ENCODE measurements around the gene ATRNL1.

Gene ATRNL1

DNA sequence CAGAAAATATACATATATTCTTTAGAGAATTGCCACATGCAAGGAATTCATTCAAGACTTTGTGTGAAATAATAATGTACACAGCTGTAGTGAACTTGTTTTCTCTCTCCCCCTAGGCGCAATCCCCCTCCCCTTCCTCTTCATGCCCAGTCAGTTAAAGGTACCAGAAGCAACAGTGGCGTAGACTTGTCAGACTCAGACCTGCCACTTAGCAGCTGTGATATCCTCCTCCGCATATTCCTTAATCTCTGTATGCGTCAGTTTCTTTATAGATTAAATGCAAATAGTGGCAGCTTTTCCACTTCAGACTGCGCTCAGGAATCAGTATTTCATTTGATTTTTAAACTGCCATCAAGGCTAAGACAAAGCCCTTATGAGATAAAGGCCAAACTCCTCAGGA, 815.9 kb downstream of the ATRNL1 start:
- no peak for DNase-seq (ENCODE audit: low read depth)

DNA sequence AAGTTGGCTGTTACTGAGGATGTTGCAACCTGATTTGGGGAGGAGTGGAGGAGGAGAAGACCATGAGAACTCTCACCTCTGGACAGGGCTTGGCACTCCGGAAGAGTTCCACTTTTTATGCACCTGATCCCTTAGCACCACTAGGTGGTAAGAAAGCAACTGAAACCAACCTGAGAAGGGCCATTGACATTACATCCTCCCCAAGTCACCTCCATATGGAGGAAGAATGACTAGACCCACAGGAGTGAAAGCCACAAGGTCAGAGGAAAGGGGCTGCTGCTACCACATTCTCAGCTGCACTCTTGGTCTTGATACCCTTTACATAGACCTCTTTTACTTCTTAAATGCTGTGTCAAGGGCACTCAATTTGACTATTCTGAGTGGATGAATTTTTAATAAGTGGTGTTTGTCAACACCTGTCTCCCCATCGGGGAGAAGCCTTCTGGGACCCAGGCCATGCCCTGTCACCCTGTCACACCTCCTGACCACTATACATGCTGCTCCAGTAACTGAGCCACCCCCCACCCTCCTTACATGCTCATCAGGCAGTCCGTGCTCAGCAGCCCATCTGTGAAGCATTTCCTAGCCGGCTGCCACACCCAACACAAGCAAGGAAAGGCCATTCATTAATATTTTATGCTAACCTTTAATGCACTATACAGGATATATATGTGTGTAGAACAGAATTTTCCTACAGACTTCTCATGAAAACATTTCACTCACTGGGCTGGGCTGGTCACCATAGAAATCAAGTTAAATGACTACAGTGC, 817.0 kb downstream of the ATRNL1 start:
- DNase-seq (ENCODE audit: low read depth) = no peak

- DNase-seq (ENCODE audit: low read depth) = no peak
Measured at GRCh38 chr10:115914475-115914874, 821.3 kb downstream of the ATRNL1 start.

DNA sequence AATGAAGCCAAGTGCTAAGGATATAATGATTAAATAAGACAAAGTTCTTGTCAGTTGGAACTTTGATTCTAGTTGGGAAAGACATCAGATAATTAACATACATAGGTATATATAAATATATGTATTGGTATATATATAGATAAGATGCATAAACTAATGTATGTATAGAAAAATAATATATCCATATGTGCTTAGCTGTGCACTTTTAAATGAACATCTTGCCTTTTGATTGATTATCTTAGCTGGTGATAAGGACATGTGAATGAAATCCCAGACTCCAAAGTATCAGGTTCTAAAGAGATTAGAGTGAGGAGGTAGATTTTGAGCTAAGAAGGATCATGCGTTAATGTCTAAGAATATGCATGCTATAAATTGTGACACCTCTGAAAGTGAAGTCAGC, 822.3 kb downstream of the ATRNL1 start:
- DNase-seq (ENCODE audit: low read depth) = no peak

DNA sequence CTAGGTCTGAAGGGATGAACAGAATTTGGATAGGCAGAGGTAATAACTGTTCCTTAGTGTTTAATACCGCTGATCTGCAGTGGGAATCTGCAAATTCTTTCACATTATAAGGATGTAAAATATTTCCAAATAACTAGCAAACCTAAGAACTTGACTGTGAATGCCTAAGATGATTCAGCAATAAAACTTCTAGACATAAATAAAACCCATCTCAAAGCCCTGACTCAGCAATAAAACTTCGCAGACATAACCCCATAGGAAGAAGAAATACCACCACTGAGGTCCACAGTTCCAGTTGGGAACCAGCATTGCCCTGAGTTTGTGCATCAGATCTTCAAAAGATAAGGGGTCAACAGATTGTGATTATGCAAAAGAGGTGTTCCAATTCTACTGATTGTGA, 825.6 kb downstream of the ATRNL1 start:
- DNase-seq (ENCODE audit: low read depth) = no peak

- DNase-seq (ENCODE audit: low read depth) = no peak
Measured at GRCh38 chr10:115921795-115922194, 828.6 kb downstream of the ATRNL1 start.

DNA sequence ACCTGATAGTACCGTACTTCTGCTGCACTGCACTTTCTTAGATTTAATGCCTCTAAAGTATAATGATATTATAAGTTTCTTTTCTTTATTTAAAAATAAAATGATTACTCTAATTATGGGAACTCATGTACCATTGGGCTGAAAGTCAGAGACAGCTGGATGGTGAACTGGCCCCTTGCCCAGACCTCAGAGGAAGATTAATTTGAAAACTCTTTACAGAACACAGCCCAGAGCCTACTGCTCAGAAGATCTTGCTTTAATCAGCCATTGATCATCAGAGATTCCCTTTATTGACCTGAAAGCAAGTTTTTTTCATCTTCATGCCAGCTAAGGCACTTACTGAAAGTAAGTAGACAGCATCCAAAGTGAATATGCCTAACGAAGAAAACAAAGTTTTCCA, 838.1 kb downstream of the ATRNL1 start:
- no peak for DNase-seq (ENCODE audit: low read depth)

DNA sequence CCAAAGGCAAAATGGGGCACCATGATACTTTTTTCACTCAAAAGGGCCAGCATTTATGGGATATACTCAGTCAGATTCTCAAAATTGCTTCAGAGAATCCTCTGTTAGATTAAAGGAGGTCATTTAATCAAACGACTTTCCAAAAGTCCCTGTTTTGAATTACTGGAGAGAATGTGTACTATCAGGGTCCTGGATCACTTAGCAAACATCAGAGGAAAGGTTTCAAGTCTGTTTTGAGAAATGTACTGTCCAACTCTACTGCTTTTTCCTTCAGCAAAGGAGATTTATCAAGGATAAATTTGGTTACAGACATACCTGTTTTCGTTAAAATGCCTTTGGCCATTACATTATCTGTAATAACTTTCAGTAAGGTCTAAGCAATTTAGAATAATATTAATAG, 838.9 kb downstream of the ATRNL1 start:
- no peak for DNase-seq (ENCODE audit: low read depth)

DNA sequence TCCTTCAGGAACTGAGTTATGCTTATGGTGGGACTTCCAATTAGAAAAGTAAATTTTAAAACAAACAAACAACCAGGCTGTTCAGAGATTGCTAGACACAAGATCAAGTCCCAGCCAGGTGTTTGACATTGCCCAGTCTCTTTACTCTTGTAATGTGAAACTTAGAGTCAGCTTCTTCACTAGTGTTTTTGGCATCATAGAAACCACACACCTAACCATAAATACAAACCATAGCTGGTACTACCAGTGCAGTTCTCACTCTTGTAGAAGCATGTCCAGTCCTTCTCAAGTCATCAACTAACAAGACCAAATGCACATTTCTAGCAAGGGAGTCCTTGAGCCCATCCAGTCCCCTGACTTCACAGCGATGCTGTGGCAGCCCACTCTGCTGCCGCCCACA, 839.9 kb downstream of the ATRNL1 start:
- DNase-seq (ENCODE audit: low read depth) = no peak

DNA sequence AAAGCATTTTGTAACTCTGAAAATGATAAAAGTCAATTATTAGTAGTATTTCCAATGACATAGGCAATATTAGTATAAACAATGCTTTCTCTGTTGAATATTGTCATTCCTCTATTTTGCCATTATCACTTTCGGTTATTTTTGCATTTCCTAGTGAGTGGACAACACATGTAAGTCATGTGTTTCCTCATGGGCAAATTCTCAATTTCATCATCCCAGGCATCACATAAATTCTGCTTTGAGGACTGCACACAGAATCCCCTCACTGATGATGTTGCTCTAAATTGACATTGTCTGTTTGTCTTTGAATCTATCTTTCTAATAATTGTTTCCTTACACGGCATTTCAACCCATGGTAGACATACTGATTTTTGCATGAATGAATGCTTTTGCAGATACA, 842.6 kb downstream of the ATRNL1 start:
- DNase-seq (ENCODE audit: low read depth) = no peak

- no peak for DNase-seq (ENCODE audit: low read depth)
Measured at GRCh38 chr10:115936926-115937767, 844.0 kb downstream of the ATRNL1 start.

DNA sequence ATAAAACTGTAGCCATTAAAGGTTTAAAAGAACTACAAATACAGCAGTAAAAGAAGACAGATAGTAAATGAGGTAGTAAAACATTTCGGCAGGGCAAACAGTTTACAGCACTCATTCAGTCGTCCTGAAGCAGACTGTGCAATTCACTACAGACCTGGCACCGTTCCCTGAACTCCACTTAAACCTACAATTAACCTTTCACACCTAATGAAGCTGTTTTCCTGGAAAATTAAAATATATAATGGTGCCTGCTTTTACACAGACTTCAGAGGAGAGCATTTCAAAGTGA, 844.5 kb downstream of the ATRNL1 start:
- no peak for DNase-seq (ENCODE audit: low read depth)

DNA sequence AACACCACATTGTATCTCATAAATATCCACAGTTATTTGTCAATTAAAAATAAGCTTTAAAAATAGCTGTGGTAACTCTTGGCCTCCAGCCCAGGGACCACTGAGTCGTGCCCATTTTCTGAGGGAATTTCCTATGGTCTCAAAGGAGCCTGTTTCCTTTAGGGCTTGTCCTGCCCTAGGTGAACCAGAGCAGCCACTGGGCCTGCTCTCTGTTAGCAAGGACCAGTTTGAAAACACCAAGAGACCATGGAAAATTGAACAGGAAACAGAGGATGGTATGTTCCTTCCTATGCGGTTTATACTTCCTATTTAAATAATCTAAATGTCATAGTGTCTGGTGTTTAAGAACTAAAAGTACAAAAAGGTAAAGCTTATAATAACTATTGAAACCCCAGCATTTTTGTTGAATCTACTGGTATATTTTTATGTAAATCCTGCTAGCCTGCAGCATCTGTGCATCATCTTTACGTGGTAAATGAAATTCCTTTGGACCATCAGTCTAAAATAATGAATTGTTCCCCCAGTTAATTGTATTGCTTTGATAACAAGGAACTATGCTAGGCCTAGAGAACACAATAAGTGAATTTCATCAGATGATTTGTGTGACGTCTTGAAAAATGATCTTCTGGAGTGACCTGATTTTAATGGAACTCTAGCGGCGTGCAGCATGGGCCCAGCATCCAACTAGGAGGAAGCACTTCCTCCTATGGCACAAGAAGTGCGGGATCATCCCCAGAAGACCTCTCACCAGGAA, 846.1 kb downstream of the ATRNL1 start:
- no peak for DNase-seq (ENCODE audit: low read depth)

DNA sequence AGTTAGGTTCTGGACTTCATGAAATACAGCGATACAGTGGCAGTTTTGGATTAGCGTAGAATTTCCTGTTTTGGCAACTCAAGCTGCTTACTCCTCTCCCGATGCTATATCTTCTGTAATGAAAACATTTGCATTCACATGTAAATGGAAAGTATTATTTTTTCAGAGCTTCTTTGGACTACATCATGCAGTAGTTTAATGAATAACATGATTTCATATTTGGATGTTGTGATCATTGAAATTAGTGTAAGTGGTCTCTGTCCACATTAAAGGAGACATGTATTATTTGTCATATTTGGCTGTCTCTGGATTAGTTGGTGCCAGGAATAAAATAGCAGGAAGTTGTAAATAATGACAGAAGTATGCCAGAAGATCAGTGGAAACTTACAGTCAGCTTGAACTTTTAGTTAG, 848.2 kb downstream of the ATRNL1 start:
- DNase-seq (ENCODE audit: low read depth) = no peak

DNA sequence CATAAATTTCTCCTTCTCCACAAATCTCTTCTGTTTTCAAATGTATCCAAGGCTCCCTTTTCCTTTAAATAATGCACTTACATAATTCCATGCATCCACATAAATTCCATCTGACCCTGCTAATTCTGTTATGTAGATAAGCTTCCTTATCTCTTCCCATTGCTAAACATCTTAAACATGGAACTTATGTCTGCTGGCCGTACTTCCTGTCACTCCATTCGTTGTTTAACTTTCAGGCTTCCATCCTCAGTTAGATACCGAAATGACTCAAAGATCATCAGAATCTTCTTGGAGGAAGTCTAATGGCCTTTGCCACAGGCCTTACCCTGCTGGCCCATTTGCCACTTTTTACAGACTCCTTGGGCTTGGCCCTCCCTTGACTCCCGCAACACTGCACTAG, 848.9 kb downstream of the ATRNL1 start:
- no peak for DNase-seq (ENCODE audit: low read depth)

- DNase-seq (ENCODE audit: low read depth) = no peak
Measured at GRCh38 chr10:115944538-115944937, 851.4 kb downstream of the ATRNL1 start.

DNA sequence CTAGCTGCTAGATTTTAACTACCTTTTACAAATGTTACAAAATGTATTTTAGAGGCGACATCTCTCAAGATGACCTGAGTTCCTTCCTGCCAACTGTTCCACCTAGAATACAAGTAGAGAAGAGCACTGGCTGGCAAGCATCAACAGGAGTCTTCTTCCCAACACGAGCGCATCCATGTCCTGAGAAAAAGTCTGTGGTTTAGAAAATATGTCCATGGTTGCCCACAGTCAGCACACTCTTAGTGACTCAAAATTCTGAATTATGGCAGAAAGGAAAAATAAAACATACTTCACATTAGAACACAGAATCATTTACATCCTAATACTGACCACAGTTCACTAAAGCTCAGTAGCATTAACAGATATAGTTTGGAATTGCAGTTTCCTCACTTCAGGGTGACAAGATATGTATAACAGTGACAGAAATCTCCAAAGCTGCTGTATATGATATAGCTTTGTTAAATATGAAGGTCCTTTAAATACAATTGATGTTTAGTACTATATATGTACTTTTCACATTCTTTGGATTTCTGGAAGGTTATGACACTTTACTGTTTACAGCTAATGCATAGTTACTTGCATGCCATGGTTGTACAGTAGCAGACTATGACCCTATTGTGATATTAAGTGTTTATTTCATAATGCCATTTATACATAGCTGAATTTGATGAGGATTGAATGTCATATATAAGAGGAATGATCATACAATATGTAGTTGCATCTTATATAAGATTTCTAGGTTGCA, 852.7 kb downstream of the ATRNL1 start:
- no peak for DNase-seq (ENCODE audit: low read depth)

- no peak for DNase-seq (ENCODE audit: low read depth)
Measured at GRCh38 chr10:115947104-115947503, 853.9 kb downstream of the ATRNL1 start.

DNA sequence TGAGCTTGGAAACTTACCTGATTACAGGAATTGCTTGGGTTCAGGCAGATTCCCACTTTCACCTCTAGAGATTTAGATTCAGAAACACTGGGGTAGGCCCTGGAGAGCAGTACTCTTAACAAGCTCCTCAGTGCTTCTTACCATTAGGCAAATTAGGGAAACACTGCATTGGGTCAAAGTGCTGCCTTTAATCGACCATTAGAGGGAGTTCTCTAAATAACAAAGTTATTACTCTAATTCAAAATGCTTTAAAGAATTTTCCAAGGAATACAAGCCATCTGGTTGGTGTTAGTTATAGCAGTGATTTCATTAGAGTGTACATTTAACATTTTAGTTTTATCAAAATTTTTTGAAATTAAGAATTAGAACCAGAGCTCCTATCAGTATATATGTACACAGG, 855.3 kb downstream of the ATRNL1 start:
- DNase-seq (ENCODE audit: low read depth) = no peak

GRCh38 chr10:115949282-115949844, 856.2 kb downstream of the ATRNL1 start:
- no peak for DNase-seq (ENCODE audit: low read depth)

- DNase-seq (ENCODE audit: low read depth) = no peak
Measured at GRCh38 chr10:115950320-115950719, 857.2 kb downstream of the ATRNL1 start.

- no peak for DNase-seq (ENCODE audit: low read depth)
Measured at GRCh38 chr10:115951242-115951641, 858.1 kb downstream of the ATRNL1 start.

Data from T-helper 22 cell (primary cell).